ENCODE data around the gene ABLIM2.

The ABLIM2 gene

DNA sequence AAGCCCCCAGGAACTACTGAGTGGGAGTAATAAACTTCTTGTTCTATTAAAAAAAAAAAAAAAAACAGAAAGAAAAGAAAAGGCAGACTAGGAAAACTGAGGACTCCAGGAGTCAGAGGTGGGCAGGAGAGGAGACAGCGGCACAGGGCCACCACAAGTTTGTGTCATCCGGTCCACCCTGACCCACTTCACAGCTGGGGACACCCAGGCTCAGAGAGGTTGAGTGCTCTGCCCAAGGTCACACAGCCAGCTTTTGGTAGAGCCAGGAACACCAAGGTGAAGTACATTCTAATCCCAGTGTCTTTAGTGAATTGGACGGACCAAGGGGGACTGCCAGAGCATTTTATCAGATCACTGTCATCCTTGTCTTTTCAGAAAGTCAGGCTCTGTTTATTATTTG, 16.4 kb upstream of the ABLIM2 start:
- DNase-seq (ENCODE audit: low spot score): no peak

DNA sequence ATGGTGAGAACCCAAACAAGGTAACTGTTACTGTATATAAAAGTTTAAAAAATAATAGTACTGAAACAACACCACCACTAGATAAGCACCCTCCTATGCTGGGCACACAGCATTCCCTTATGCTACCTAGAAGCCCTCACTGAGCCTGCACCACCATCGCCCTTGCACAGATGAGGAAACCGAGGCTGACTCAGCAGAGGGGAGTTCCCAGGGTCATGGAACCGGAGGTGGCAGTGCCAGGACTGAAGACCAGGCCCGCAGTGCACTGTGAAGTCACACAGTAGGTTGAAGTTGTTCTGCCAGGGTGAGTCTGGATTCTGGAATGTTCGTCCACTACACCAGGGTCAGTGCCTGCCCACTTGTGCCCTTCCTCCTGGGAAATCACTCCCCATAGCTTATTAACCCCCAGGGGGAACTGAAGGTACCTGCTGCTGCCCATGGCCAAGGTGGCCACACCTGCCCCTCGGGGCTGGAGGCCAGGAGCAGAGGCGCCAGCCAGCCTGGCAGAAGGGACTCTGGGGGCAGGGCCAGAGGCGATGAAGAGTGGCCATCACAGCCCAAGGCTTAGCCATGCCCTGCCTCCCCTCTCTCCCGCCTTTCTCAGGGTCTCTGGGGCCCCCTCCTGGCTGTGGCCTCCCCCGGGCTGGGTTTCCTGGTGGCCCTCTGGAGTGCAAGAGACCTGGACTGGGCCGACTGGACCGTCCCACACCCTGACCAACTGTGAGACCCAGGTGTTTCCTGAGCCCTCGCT, 15.1 kb upstream of the ABLIM2 start:
- DNase-seq (ENCODE audit: low spot score): no peak

DNA sequence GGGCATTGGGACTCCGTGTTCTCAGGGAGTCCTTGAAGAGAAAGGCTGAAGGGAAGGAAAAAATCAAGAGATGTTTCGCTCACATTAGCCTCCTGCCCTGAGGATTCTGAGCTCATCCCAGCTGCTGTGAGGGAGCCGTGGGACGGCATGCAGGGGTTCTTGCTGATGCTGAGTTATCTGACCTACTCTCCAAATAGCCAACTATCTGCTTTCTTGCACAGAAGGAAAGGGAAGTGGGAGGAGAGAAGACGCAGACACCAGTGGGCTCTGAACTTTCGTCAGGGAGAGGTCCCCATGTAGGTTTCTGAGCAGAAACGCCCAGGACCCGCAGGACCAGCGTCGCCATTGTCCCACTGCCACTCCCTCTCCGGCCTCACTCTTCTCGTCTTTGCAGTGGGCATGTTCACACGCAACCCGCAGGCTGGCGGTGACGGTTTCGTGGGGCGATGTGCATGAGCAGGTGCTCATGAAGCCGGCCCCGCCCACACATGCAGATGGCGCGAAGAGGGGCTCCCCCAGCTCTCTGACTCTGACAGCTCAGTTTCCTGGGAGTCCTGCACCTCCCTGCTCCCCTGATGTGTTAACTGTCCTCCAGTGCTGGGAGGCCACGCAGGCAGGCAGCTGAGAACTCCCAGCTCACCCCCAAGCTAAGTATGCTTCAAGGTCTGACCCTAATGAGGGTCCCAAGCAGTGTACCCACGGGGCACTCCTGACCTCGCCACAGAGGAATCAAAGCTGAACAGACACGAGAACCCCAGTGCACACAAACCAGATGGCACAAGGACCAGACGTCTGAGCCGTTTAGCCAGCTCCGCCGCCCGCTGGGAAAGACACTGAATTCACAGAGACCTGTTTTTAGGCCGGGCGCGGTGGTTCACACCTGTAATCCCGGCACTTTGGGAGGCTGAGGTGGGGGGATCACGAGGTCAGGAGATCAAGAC, 13.6 kb upstream of the ABLIM2 start:
- DNase-seq (ENCODE audit: low spot score): no peak

DNA sequence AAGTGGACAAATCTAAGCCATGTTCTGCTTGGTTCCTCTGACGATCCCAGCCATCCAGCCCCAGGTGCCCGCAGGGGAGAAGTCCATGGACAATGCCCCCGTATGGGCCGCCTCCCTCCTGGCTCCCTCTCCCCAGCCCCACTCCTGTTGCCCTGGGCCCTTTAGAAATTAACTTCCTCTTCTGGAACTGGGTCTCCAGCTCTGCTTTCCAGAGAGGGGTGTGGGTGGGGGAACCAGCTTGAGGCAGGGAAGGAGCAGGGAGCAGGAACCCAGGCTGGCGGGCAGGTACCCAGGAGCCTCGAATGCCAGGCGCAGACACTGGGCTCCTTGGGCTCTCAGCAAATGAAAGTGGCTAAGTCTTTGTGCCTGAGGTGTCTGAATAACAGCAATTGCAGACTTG, 12.7 kb upstream of the ABLIM2 start:
- no peak for DNase-seq (ENCODE audit: low spot score)

DNA sequence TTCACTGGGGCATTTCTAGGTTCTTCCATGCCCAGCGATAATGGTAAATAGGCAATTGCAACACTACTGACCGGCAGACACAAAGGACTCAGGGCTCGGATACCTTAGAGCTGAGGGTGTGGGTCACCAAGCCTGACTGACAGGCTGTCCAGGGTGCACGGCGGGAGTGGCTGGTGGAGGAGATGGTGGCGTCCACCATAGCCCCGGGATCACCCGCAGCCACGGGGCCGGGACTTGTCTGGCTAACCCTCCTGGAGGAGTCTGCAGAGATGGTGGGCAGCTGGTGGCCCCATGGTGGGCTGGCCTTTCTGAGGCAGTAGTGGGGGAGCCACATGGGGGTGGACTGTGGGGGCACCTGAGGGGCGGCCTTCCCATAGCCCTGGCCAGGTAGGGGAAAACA, 11.7 kb upstream of the ABLIM2 start:
- DNase-seq (ENCODE audit: low spot score): no peak

DNA sequence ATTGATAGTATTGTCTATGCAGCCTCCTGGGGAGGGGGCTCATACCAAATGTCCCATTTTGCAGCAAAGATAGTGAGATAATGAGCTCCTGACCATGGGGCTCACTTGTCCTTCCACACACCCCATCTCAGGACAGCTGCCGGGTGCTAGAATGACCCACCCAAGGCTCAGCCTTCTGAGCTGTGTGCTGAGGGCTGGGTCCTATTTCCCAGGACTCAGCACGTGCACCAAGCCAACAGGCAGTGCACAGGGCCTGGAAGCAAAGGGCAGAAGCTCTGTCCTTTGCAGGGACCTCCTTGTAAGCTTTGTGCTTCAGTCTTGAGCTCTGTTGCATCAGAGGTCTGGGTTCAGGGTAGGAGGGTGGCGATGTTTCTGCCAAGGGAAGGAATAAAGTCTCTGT, 11.2 kb upstream of the ABLIM2 start:
- no peak for DNase-seq (ENCODE audit: low spot score)

DNA sequence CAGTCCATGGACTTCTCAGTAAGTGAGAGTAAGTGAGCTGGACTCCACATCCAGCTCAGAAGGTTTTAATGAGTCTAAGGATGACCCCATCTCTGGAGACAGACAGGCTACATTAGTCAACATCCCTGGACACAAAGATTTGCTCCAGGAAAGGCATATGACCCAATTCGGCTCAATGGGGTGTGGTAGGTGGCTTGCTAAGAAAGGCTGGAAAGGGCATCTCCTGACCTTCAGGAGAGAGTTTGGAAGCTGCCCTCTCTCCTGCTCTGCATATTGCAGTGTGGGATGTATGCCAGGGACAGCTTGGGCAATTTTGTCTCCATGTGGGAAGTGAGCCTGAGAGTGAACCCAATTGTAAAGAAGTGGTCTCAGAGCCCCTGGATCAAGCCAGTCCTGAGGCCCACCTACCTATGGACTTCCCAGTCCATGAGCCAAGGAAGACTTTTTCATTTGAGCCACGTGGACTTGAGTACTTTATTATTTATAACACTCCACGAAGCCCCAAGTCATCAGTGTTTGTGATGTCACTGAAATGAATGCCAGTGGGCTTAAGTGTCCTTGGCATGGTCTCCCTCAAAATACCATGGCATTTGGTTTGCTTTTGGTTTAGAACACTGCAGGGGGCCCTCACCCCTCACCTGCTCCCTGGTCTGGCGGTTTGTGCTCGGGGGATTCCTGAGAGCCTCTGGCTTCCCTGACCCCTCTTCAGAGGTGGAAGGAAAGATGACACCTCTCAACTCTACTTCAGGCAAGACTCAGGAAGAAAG, 10.4 kb upstream of the ABLIM2 start:
- no peak for DNase-seq (ENCODE audit: low spot score)

DNA sequence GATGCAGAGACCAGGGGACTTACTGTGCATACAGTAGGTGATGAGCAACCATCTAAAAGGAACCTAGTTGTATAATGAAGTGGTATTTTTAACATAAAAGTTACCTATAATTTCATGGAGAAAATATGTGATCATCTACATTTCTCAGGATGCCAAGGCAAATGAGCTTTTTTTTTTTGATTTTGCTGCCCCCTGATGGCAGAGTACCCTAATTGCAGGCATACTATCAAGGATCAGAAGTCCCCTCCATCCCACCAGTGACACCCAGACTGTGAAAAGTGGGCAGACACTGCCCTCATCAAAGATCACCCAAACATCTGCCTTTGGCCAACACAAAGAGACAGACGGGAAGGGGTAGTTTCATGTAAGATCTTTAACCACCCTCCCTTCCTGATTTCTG, 9.6 kb upstream of the ABLIM2 start:
- DNase-seq (ENCODE audit: low spot score): no peak

DNA sequence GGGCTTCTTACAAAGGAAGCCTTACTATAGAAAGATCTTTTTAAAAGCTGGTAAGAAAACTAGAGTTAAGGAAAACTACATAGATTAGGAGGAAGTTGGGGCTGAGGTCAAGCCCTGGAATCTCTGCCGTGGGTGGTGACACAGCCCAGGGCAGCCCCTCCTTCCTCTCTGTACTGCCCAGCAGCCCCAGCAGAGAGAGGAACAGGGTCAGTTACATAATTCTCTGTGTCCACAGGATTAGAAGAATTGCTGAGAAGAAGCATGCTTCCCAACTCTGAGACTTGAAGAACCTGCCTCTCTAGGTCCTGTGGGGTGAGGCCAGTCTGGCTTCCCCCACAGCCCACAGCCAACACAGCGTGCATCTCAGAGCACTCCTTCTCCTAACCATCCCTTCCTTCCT, 9.2 kb upstream of the ABLIM2 start:
- DNase-seq (ENCODE audit: low spot score): no peak

DNA sequence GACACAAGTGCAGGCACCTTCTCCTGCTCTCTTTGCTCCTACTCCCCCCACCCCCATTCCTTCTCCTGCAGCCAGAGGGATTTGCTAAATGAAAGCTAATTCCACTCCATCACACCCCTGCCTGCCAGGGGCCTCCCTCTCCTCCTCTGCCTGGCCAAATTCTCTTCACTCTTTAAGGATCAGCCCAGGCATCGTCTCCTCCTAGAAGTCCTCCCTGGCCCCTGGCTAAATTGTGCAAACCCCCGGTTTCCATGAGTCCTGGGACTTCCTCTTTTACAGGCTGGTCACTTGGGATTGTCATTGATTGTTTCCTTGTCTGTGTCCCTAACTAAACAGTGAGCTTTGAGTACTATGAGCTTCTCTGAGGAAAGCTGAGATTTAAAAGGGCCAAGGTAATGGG, 8.7 kb upstream of the ABLIM2 start:
- no peak for DNase-seq (ENCODE audit: low spot score)

DNA sequence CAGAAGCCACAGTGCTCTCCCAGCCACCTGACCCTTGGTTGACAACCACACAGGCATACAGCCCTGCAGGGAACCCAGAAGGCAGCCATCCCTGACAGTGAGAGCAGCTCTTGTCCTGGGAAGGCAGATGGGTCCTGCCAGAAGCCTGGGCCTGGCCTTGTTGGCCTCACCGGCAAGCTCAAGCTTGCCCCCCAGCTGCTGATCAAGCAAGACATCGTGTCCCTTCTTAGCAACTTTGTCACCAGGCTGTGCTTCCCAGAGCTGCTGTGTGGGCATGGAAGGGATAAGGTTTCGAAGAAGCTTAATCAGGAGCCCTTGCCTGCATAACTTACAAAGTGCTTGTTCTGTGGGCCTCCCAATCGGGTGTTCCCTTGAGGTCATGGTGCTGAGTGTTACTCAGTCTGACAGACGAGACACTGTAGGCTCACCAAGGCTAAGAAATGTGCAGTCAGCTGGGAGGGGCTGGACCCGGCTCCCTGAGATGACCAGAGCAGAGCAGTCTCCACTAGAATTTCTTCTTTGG, 6.8 kb upstream of the ABLIM2 start:
- no peak for DNase-seq (ENCODE audit: low spot score)

DNA sequence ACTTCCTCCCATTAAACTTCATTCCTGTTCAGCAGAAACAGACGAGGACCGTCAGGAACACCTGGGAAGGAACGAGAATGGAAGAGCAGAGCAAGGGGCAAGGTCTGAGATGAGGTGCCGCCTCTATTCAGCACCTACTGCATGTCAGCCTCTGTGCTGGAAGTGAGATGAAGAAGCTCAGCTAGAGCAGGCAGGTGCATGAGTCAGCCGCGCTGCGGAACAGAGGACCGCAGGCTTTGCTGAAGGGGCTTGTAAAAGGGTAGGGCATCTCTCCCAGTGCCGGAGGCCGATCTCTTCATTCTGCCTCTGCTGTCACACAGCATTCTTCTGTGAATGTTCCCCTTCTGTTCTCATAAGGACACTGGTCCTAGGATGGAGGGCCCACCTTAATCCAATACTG, 6.1 kb upstream of the ABLIM2 start:
- no peak for DNase-seq (ENCODE audit: low spot score)

DNA sequence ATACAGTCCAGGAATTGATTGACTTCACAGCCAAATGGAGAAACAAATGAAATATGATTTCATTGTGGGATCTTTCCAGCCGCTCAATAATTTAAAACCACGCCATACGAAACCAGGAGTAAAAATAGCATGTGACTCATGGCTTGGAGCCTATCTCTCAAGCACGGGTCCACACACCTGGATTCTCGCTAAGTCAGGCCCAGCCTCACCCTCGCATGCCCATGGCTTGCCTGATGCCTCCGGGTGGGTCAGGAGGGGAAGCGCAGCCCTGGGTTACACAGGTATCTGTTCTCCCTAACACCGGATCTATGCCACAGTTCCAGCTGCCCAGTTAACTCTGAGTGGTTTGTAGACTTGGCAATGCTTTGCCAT, 5.6 kb upstream of the ABLIM2 start:
- no peak for DNase-seq (ENCODE audit: low spot score)

DNA sequence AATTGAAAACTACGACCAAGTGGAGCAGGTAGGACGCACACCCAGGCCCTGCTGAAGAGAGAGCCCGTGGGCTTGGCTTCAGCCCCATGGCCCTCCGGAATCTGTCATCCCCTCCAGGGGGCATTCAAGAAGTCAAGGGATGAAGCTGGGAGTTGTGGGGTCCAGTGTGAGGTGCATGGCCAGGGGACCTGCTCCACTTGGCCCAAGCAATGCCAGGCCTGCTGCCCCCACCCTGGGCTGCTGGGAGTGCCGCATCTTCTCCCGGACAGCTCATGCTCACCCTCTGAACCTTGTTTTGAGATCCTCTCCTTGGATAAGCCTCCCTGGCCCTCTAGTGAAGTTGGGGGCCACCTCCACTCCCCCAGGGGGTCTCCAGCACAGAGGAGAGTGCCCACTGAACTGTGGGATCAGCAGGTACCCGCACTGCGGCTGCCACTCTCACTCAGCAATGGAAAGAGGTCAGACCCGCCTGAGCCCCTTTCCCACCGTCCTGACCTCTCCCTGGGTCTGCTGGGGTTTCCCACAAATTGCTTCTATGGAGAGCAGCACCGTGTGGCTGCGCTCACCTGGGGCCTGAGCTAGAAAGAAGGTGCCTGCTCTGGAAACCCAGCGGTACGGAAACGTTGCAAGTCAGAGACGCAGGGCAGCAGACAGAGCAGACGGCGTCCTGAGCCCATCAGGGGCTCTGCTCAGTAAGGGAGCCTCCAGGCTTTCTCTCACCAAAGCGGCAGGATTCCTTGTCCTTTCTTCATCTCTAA, 5.0 kb upstream of the ABLIM2 start:
- no peak for DNase-seq (ENCODE audit: low spot score)

DNA sequence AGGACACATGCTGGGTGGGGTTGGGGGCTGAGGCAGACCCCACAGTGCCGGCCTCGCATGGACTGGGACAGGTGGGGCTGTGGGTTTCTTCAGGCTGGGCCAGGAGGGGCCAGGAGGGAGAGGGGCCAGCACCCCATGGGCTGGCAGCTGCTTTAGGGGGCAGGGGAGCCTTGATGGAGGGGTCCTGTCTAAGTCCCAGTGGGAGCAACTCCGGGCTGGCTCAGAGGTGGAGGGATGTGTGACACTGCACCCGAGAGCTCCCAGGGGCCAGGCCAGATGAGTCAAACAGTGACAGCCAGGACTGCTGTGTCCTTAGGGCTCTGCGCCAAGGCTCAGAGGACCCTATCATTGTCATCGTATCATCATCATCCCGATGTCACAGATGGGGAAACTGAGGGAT, 4.4 kb upstream of the ABLIM2 start:
- DNase-seq (ENCODE audit: low spot score): no peak

DNA sequence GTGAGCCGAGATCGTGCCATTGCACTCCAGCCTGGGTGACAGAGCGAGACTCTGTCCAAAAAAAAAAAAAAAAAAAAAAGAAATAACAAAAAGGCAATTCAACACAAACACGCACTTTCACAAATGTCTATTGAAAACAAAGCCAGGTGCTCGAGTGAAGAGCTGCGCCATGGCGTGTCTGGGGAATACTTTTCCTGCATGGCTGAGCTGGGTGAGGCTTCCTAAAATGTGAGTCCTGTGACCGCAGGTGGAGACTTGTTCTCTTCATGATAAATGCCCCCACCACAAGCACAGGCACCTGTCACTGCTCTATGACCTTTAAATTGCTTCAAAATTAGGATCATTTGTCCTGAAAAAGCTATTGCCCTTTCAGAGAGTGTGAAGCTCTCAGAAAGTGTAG, 4.0 kb upstream of the ABLIM2 start:
- no peak for DNase-seq (ENCODE audit: low spot score)

DNA sequence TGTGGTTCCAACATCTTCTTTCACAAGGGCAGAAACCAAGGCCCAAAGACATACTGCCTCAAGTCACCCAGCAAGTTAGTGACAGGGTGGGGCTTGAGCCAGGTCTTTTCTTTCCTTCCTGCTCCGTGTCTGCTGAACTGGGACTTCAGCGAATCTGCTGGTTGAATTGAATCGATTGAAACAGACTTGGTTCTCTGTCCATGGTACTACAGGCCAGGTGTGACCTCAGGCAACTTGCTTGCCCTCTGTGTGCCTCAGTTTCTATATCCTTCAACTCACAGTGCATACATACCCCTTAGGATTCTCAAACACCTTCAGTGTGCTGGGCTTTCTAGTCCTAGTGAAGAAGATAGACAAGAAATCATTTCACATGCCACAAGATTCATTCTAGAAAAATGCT, 2.0 kb upstream of the ABLIM2 start:
- DNase-seq (ENCODE audit: low spot score): no peak

DNA sequence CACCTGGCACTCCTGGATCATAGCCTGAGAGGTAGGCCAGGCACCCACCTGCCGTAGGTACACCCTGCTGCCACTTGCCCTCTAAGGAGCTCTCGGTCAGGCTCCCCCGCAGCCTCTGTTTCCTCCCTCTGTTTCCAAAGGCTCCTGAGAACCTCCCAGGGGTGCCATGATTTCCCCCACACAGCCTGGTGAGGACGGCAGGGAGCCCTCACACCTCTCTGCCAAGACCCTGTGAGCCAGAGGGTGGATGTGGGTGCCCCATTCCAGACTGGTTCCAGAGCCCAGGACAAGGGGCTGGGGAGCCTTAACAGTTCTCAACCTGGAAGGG, 1.6 kb upstream of the ABLIM2 start:
- DNase-seq (ENCODE audit: low spot score): no peak

DNA sequence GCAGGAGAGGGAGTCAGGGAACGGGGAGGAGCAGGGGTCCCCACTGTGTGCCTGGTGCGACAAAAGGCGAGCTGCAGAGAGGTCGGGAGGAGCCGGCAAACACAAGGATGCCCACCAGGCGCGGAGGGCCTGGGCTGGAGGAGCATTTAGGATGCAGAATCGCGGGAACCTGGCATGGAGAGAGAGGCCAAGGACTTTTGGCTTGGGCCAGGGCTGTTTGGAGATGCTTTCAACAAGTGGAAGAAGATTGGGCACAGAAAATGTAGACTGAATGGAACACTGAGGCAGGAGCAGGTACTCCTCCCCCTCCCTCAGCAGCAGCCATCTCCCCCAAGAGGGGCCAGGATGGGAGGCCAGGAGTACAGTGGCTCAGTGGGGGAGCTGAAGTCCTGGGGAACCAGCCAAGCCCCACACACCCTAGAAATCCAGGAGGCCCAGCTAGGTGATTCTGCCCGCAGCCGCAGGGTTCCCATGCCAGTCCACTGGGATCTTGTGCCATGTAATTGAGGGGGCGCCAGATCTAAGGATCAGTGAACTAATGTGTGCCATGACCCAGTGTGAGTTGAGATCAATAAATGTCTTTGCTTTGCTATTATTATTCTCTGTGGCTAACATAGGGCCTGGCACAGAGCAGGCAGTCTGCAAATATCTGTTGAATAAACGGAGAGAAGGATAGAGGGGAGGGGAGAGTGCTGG, 1.1 kb upstream of the ABLIM2 start:
- DNase-seq (ENCODE audit: low spot score): peak; percentile 19

DNA sequence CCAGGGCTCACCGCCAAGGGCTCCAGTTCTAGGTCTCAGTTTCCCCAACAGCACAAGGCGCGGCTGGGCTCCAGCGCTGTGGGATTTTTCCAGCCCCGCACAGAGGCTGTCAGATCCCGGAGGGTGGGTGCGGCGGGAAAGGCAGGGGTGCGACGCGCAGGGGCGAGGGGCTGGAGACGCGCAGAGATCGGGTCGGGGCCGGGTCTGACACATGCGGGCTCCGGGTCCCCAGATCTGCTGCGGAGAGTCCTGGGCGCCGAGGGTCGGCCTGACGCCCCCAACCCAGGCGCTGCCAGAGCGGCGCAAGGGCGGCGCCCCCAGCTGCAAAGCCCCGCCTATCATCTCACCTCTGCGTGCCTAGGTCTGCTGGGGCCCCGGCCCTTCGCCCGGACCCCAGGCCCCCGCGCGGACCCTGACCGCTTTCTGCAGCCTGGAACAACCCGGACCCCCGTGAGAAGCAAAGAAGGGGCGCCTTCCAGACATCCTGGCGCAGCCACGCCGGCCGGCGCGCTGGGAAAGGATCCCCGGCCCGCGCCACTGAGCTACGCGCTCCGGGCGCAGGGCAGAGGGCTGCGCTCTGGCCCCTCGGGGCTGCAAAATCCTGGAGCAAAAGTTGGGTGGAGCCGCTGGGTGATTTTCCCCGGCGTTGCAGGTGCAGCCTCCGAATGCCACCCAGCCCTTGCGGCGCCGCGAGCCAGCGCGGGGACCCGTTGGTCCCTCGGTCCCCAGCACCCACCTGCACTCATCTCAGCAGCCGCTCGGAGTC, 486 bp downstream of the ABLIM2 start:
- DNase-seq (ENCODE audit: low spot score): no peak

DNA sequence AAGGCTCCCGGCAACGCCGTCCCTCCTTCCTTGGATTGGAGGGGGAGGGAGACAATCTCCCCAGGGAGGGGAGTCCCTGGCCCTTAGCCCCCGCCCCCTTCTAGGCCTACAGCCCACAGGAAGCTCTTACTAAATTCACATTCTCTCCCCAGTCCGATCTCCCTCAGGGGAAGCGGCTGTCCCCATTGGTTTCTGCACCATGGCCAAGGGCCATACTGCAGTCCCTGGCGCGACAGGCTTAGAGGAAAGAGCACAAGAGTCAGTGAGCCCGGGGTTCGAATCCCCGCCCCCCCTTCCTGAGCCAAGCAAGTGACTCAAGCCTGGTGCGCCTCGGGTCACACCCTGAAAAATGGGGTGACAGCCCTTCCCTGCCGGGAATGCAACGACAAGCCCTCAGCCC, 1.1 kb downstream of the ABLIM2 start:
- no peak for DNase-seq (ENCODE audit: low spot score)
